K562 (cell line): ENCODE data around the gene APBB2. TPM values are rescaled to one million over a fixed set of nuclear protein-coding genes. Genes with fewer than 3 reads are reported as not detected.

Experiments used
- ATAC-seq: fragments of 200-7000 bp; cut with Tn5 transposase; 3 replicates; pipeline ENCODE4 v1.9.1; 2020; ENCODE audit warnings: moderate library complexity
- BruUV-seq: library from RNA; stranded (reverse); fragments of 400-500 nt; replicated peaks from 2 replicates; lab custom pipeline; 2021; lab: Mats Ljungman, UMichigan
- CTCF ChIA-PET: fragments of 300-600 bp; formaldehyde crosslinking; extraction: SDS; loops from one replicate; lab custom pipeline; 2021; ENCODE audit warnings: low intra/inter-chr PET ratio; lab: Yijun Ruan, JAX
- POLR2A ChIA-PET: fragments of 300-600, 350-650 bp; sonication (Branson Sonifier 250); formaldehyde crosslinking; extraction: SDS; loops from one replicate; lab custom pipeline; 2021; ENCODE audit warnings: antibody characterized with exemption, inconsistent platforms; lab: Yijun Ruan, JAX
- DNase-seq, 4 experiments: peaks; one replicate each; pipeline versions ENCODE4 v3.0.0 to v3.0.0-alpha.2; 2011 to 2018; ENCODE audit warnings: low spot score in 3 of 4, mixed read lengths in 3 of 4; ENCODE audit errors: extremely low read depth in 1 of 4
- FAIRE-seq: peaks from 2 replicates; lab custom pipeline; 2011; peaks lifted over from hg19 to GRCh38; lab: Jason Lieb, UNC
- H2AFZ ChIP-seq: 2 replicates; pipeline ENCODE4 v1.6.0; 2011; ENCODE audit warnings: low read depth, low read length, control low read depth, inconsistent platforms
- H3K27ac ChIP-seq: fragments of 200-600 bp; 3 replicates; pipeline ENCODE4 v1.8.0; 2011; ENCODE audit warnings: low read depth, mild to moderate bottlenecking, control low read depth, inconsistent platforms, low read length, moderate library complexity, mixed read lengths; ENCODE audit errors: extremely low read depth
- H3K27me3 ChIP-seq, 2 experiments: fragments of 300-600 bp in 1 of 2; 2 replicates in 1 of 2; 3 replicates in 1 of 2; pipeline versions ENCODE4 v1.6.0 to v1.8.0; 2011; ENCODE audit warnings: inconsistent platforms in 2 of 2, low read length in 2 of 2, mild to moderate bottlenecking in 1 of 2, mixed read lengths in 1 of 2, moderate library complexity in 1 of 2; ENCODE audit not compliant: control insufficient read depth in 2 of 2, insufficient read depth in 2 of 2
- H3K36me3 ChIP-seq: fragments of 300-600 bp; 3 replicates; pipeline ENCODE4 v1.8.0; 2011; ENCODE audit warnings: mild to moderate bottlenecking, low read length, inconsistent platforms; ENCODE audit not compliant: control insufficient read depth, insufficient read depth
- H3K4me1 ChIP-seq, 2 experiments: fragments of 200-600 bp in 1 of 2; replicated peaks in 1 of 2; 2 replicates in 1 of 2; 3 replicates in 1 of 2; pipeline versions ENCODE4 v1.5.1 to v1.8.0; 2011; ENCODE audit warnings: inconsistent platforms in 2 of 2, low read length in 2 of 2, mild to moderate bottlenecking in 1 of 2, mixed read lengths in 1 of 2, moderate library complexity in 1 of 2; ENCODE audit not compliant: control insufficient read depth in 2 of 2, insufficient read depth in 2 of 2
- H3K4me2 ChIP-seq: 2 replicates; pipeline ENCODE4 v1.6.1; 2011; ENCODE audit warnings: low read length, control low read depth, inconsistent platforms, mixed read lengths; ENCODE audit not compliant: insufficient read depth
- H3K4me3 ChIP-seq: fragments of 200-600 bp; sonication (generic), shearing (Covaris generic); 2 replicates; pipeline ENCODE4 v1.5.1; 2016; ENCODE audit warnings: control low read depth, inconsistent platforms
- H3K79me2 ChIP-seq: fragments of 200-600 bp; 3 replicates; pipeline ENCODE4 v1.8.0; 2011; ENCODE audit warnings: low read length, inconsistent platforms; ENCODE audit not compliant: control insufficient read depth, insufficient read depth
- H3K9ac ChIP-seq, 2 experiments: 2 replicates each; pipeline versions ENCODE4 v1.6.0 to v1.6.1; 2011; ENCODE audit warnings: low read depth in 2 of 2, low read length in 2 of 2, control low read depth in 1 of 2, inconsistent platforms in 1 of 2, mild to moderate bottlenecking in 1 of 2, mixed read lengths in 1 of 2; ENCODE audit not compliant: insufficient read depth in 1 of 2
- H3K9me1 ChIP-seq: one replicate; pipeline ENCODE4 v1.6.0; 2011; ENCODE audit warnings: inconsistent platforms, mild to moderate bottlenecking, low read length, moderate library complexity; ENCODE audit not compliant: control insufficient read depth, insufficient read depth
- H3K9me3 ChIP-seq: replicated peaks from 2 replicates; pipeline ENCODE4 v1.5.1; 2011; ENCODE audit warnings: low read depth, low read length, inconsistent platforms; ENCODE audit not compliant: control insufficient read depth, insufficient read depth
- H4K20me1 ChIP-seq: replicated peaks from 2 replicates; pipeline ENCODE4 v1.6.1; 2011; ENCODE audit warnings: low read length, inconsistent platforms, mixed read lengths; ENCODE audit not compliant: control insufficient read depth, insufficient read depth
- ATF7 ChIP-seq: fragments of 450-650 bp; IDR thresholded peaks from 2 replicates; pipeline ENCODE4 v1.7.1; 2014; ENCODE audit warnings: mild to moderate bottlenecking, moderate library complexity
- CSDE1 ChIP-seq, 2 experiments: fragments of 450-650 bp; IDR thresholded peaks; 2 replicates each; pipeline ENCODE4 v1.6.1; 2016; ENCODE audit warnings: mild to moderate bottlenecking in 1 of 2
- MCM7 ChIP-seq, 2 experiments: fragments of 450-650 bp; IDR thresholded peaks; 2 replicates each; pipeline ENCODE4 v1.6.1; 2016 to 2018
- MITF ChIP-seq: IDR thresholded peaks from 2 replicates; pipeline ENCODE4 v1.6.1; 2014; ENCODE audit warnings: antibody characterized with exemption
- SIN3A ChIP-seq, 2 experiments: fragments of 150-350 bp in 1 of 2; IDR thresholded peaks; 2 replicates each; pipeline ENCODE4 v1.6.1; 2011 to 2016; ENCODE audit warnings: borderline replicate concordance in 2 of 2, low read depth in 2 of 2, low read length in 2 of 2, mild to moderate bottlenecking in 2 of 2, moderate library complexity in 2 of 2; ENCODE audit not compliant: control insufficient read depth in 1 of 2
- ZNF133 ChIP-seq: fragments of 250-450 bp; sonication (Bioruptor Pico); IDR thresholded peaks from 2 replicates; pipeline ENCODE4 v1.4.0; 2020; ENCODE audit warnings: mild to moderate bottlenecking
- ZNF212 ChIP-seq: fragments of 450-650 bp; formaldehyde crosslinking; IDR thresholded peaks from 2 replicates; pipeline ENCODE4 v1.4.0; 2020; ENCODE audit warnings: mild to moderate bottlenecking
- WGBS: fragments of 100-300 bp; shearing (Covaris generic); methylation state at CpG from one replicate; pipeline ENCODE4 v1.1.6; 2016; ENCODE audit warnings: low coverage, mixed read lengths; ENCODE audit not compliant: insufficient coverage; ENCODE audit errors: missing lambda C conversion rate; 5-methylcytosine and 5-hydroxymethylcytosine counted together
- in situ Hi-C: fragments of 300-500 bp; cut with MboI; formaldehyde crosslinking; loops from 4 replicates; pipeline ENCODE4 v1.15.0; 2018; ENCODE audit warnings: inconsistent platforms, mixed read lengths
- intact Hi-C: fragments of 100-400 bp; cut with micrococcal nuclease; formaldehyde crosslinking; loops from 2 replicates; pipeline ENCODE4 v1.14.2; 2022
- polyA plus RNA-seq, 8 experiments: library from polyadenylated mRNA; depleted of rRNA in 4 of 8; stranded (reverse) in 5 of 8; unstranded in 3 of 8; fragments of >200 nt; fragmentation: Nextera tagmentation in 2 of 8; fragmentation: Illumina TruSeq in 1 of 8; extraction: Ambion mirVana in 2 of 8; extraction: Trizol in 1 of 8; gene quantifications; 2 replicates each; pipeline versions ENCODE4 v1.2.1 to v1.2.3, GENCODE V29; 2011 to 2014; ENCODE audit warnings: inconsistent platforms in 1 of 8, missing spikeins in 1 of 8
- total RNA-seq, 7 experiments: library from RNA; depleted of rRNA in 6 of 7; stranded (reverse); fragments of >200 nt in 6 of 7; fragmentation: Illumina TruSeq in 2 of 7; extraction: Trizol in 2 of 7; gene quantifications; 2 replicates each; pipeline versions ENCODE4 v1.2.1 to v1.2.3, GENCODE V29; 2011 to 2021; ENCODE audit warnings: low replicate concordance in 1 of 7
- TF ChIP-seq, protein P1 (sequence below): fragments of 150-350 bp; IDR thresholded peaks from 2 replicates; pipeline ENCODE4 v1.6.1; 2014; ENCODE audit warnings: low read depth, mild to moderate bottlenecking, low read length, borderline replicate concordance

Gene APBB2
- total and polyA plus RNA-seq, 9 of the 15 experiments (the other 6 are each of a cell fraction or from before 2014, with no cell fraction given) = 0.08 to 2.1 (median 1.4) TPM

DNA sequence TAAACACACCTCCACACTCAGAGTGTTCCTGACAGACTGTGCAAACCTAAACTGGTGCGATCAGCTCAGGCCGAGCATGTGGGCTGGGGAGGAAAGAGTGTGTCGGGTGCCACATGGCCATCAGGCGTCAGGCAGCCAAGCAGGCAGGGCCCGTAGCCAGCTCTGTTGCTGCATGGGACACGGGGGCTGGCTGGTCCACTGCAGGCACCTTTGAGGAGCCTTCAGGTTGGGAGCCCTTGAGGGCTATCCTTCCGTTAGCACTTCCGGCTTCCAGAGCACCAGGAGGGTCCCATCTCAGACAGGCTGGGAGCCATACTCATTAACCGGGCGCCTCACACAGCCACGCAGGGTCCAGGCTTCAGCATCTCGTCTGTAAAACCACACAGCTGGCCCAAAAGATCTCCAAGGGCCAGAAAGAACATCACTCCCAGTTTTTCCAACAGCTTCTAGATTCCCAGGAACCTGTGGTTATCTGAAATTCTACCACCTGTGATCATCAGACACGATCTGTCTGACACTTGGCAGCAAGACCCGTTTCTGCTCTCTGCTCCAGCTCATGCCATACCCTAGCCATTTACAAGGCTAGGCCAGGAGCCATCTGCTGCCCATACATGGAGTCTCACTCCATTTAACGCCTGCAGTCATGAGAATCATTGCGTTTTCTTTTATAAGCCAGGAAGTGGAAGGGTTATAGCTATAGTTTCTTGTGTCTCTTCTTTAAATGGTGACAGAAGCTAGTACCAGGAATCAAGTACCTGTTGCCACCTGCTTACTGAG lies 377.1 kb downstream of the APBB2 start:
- ATAC-seq = no peak
- intact Hi-C loops = no loop called here
- Histone ChIP-seq H3K4me1 (no peaks in the 10 kb centered on the region; a peak in 1 of 5 replicates), H2AFZ (no peak overlapping the region), H3K27me3 (peaks cover 21 to 50% of the 10 kb centered on the region in 2 experiments), H3K36me3 (no peaks in the 10 kb centered on the region), H3K9ac (no peak overlapping the region; a peak in 1 of 4 replicates), H3K27ac (no peak overlapping the region), H3K9me3 (no peaks in the 10 kb centered on the region), H3K4me3 (no peak overlapping the region), H3K9me1 (peaks cover 2% of the 10 kb centered on the region), H3K4me2 (no peak overlapping the region), H4K20me1 (no peaks in the 10 kb centered on the region), H3K79me2 (no peaks in the 10 kb centered on the region)
- under 1% methylated on average over 16 of the region's 16 CpGs for WGBS
- ChIA-PET CTCF (interaction anchor here (0.7 kb wide), 1 partner anchor 14 kb away, joined by 3 read pairs; no protein-coding TSS in a partner anchor), POLR2A (no interaction called here)
- no TSS peak for BruUV-seq
- DNase-seq = no peak
- no peak for FAIRE-seq
- in situ Hi-C loops = no loop called here
- TF ChIP-seq ZNF212 (CRISPR knock-in tag) (no peak), MITF (no peak), SIN3A (IDR thresholded peaks at IDR 0.05; ENCODE audit: borderline replicate concordance in 2 of 2, control insufficient read depth in 1 of 2, low read depth in 2 of 2, low read length in 2 of 2) (no peak), ZNF133 (CRISPR knock-in tag) (no peak), CSDE1 (IDR thresholded peaks at IDR 0.05) (no peak), ATF7 (no peak), MCM7 (IDR thresholded peaks at IDR 0.05) (no peak)
- TF ChIP-seq, protein P1, sequence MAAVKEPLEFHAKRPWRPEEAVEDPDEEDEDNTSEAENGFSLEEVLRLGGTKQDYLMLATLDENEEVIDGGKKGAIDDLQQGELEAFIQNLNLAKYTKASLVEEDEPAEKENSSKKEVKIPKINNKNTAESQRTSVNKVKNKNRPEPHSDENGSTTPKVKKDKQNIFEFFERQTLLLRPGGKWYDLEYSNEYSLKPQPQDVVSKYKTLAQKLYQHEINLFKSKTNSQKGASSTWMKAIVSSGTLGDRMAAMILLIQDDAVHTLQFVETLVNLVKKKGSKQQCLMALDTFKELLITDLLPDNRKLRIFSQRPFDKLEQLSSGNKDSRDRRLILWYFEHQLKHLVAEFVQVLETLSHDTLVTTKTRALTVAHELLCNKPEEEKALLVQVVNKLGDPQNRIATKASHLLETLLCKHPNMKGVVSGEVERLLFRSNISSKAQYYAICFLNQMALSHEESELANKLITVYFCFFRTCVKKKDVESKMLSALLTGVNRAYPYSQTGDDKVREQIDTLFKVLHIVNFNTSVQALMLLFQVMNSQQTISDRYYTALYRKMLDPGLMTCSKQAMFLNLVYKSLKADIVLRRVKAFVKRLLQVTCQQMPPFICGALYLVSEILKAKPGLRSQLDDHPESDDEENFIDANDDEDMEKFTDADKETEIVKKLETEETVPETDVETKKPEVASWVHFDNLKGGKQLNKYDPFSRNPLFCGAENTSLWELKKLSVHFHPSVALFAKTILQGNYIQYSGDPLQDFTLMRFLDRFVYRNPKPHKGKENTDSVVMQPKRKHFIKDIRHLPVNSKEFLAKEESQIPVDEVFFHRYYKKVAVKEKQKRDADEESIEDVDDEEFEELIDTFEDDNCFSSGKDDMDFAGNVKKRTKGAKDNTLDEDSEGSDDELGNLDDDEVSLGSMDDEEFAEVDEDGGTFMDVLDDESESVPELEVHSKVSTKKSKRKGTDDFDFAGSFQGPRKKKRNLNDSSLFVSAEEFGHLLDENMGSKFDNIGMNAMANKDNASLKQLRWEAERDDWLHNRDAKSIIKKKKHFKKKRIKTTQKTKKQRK = no peak
